Esophagus muscularis mucosa (tissue), 3 donors: ENCODE data around the gene SLC6A3.

Source experiments
- CTCF ChIP-seq, 3 experiments: fragments of 200-600 bp in 2 of 3; fragments of 450-650 bp in 1 of 3; sonication (generic) in 2 of 3; IDR thresholded peaks; one replicate each; pipeline ENCODE4 v1.5.1; 2017 to 2019; ENCODE audit warnings: antibody characterized with exemption in 3 of 3, mild to moderate bottlenecking in 2 of 3, moderate library complexity in 1 of 3
- POLR2A ChIP-seq: fragments of 450-650 bp; IDR thresholded peaks from one replicate; pipeline ENCODE4 v1.6.1; 2017; ENCODE audit warnings: antibody characterized with exemption, moderate library complexity, mild to moderate bottlenecking, low read depth

GRCh38 chr5:1357946-1358725 lies 87.1 kb downstream of the SLC6A3 start:
- no peak for TF ChIP-seq CTCF (IDR thresholded peaks at IDR 0.05)
- TF ChIP-seq POLR2A, result no peak
